NCI-H2227 (cell line): ENCODE data around the gene HELZ.

ENCODE experiments used
- DNase-seq: peaks from one replicate; lab custom pipeline; 2025; ENCODE audit not compliant: unreplicated experiment; lab: John Stamatoyannopoulos, UW

The HELZ gene

GRCh38 chr17:67035131-67036083, 209.6 kb downstream of the HELZ start:
- DNase-seq = no peak

GRCh38 chr17:67033613-67034012, 211.4 kb downstream of the HELZ start:
- no peak for DNase-seq

- no peak for DNase-seq
These were observed 212.0 kb downstream of the HELZ start for GRCh38 chr17:67032985-67033384.

GRCh38 chr17:67032382-67032781, 212.6 kb downstream of the HELZ start:
- no peak for DNase-seq

GRCh38 chr17:67030641-67031040, 214.4 kb downstream of the HELZ start:
- DNase-seq = no peak

GRCh38 chr17:67027031-67027628, 217.9 kb downstream of the HELZ start:
- no peak for DNase-seq

- no peak for DNase-seq
These were observed 218.7 kb downstream of the HELZ start for GRCh38 chr17:67026341-67026740.

- no peak for DNase-seq
These were observed 219.7 kb downstream of the HELZ start for GRCh38 chr17:67025216-67025792.

GRCh38 chr17:67024736-67025135, 220.3 kb downstream of the HELZ start:
- DNase-seq = no peak

GRCh38 chr17:67022451-67022810, 222.6 kb downstream of the HELZ start:
- DNase-seq = no peak

- no peak for DNase-seq
These were observed 223.1 kb downstream of the HELZ start for GRCh38 chr17:67021743-67022450.

- DNase-seq = no peak
These were observed 223.8 kb downstream of the HELZ start for GRCh38 chr17:67021196-67021595.
